ENCODE results near the gene GMNC. TPM values are rescaled to one million over a fixed set of nuclear protein-coding genes. Genes with fewer than 3 reads are reported as not detected.

GMNC gene
- total RNA-seq, 1 experiment from 2014 or later: 0.27 TPM

- no peaks in the 10 kb centered on the region for H3K9me2 ChIP-seq (ENCODE audit: insufficient read depth)
- no peaks in the 10 kb centered on the region for H4K20me1 ChIP-seq (ENCODE audit: insufficient read depth)
- no TSS peak for BruUV-seq (replicated peaks)
- peak; percentile 67 for DNase-seq (ENCODE audit: low read depth, low spot score)
- no peak for TF ChIP-seq SRF (IDR thresholded peaks at IDR 0.05; ENCODE audit: low read depth)
- no peak for TF ChIP-seq CEBPB (IDR thresholded peaks at IDR 0.05; ENCODE audit: low read depth)
- no peak for TF ChIP-seq POLR2AphosphoS5 (IDR thresholded peaks at IDR 0.05; ENCODE audit: low read depth, low read length)
- no peak for TF ChIP-seq REST (IDR thresholded peaks at IDR 0.05; ENCODE audit: low read depth)
- TF ChIP-seq JUND (IDR thresholded peaks at IDR 0.05): no peak
- no peak for TF ChIP-seq EZH2 (IDR thresholded peaks at IDR 0.05)
- TF ChIP-seq FOSL1 (IDR thresholded peaks at IDR 0.05; ENCODE audit: low read depth): no peak
- no peak for TF ChIP-seq EGR1 (IDR thresholded peaks at IDR 0.05; ENCODE audit: low read depth)
- TF ChIP-seq EZH2phosphoT487 (IDR thresholded peaks at IDR 0.05; ENCODE audit: borderline replicate concordance): no peak
- peak; percentile 79 for TF ChIP-seq RAD21 (IDR thresholded peaks at IDR 0.05; ENCODE audit: low read depth)
- TF ChIP-seq ZFX (IDR thresholded peaks at IDR 0.05): no peak
- no peak for TF ChIP-seq ZNF274 (IDR thresholded peaks at IDR 0.05; ENCODE audit: low read depth, low read length)
- TF ChIP-seq ELF1 (IDR thresholded peaks at IDR 0.05; ENCODE audit: borderline replicate concordance, low read depth): no peak
- no peak for TF ChIP-seq ZBTB33 (IDR thresholded peaks at IDR 0.05; ENCODE audit: extremely low read depth, insufficient replicate concordance, low read length)
- TF ChIP-seq SP1 (IDR thresholded peaks at IDR 0.05; ENCODE audit: low read depth): no peak
- TF ChIP-seq CTCF (IDR thresholded peaks at IDR 0.05 in 2 of 3, conservative IDR thresholded peaks at IDR 0.05 in 1 of 3; ENCODE audit: borderline replicate concordance in 1 of 3, insufficient read depth in 1 of 3, low read depth in 2 of 3, low read length in 2 of 3): peak; percentile 64 to 84 (median 74)
- peak overlapping the region; percentile 24 for H2AFZ ChIP-seq (ENCODE audit: low read depth, low read length, poor library complexity, severe bottlenecking)
- no peak overlapping the region for H3K9ac ChIP-seq (ENCODE audit: low read length)
- no peak overlapping the region for H3K27ac ChIP-seq (ENCODE audit: low read depth, low read length)
- no peaks in the 10 kb centered on the region for H3K9me3 ChIP-seq (ENCODE audit: control insufficient read depth in 1 of 2, insufficient read depth in 1 of 2, low read depth in 1 of 2, low read length in 2 of 2)
- H3K4me1 ChIP-seq (ENCODE audit: control insufficient read depth in 1 of 2, insufficient read depth in 2 of 2, low read length in 2 of 2): no peaks in the 10 kb centered on the region
- H3K79me2 ChIP-seq (ENCODE audit: insufficient read depth, low read length): no peaks in the 10 kb centered on the region
- no peak overlapping the region for H3K4me2 ChIP-seq (ENCODE audit: low read length)
- H3K27me3 ChIP-seq (ENCODE audit: insufficient read depth, low read length): no peaks in the 10 kb centered on the region
- peak; percentile 95 for ATAC-seq
- no peaks in the 10 kb centered on the region for H3K36me3 ChIP-seq (ENCODE audit: control insufficient read depth in 1 of 2, insufficient read depth in 2 of 2, low read length in 2 of 2)
- intact Hi-C loops (cut with micrococcal nuclease): loop anchor here (1.0 to 2.0 kb wide), 2 partner anchors 73 to 239 kb away; no protein-coding TSS in a partner anchor
- CTCF ChIA-PET: interaction anchor here (2.4 kb wide), 1 partner anchor 239 kb away, joined by 18 read pairs; no protein-coding TSS in a partner anchor
- no peak overlapping the region for H3K4me3 ChIP-seq (replicated peaks in 1 of 2; ENCODE audit: low read depth in 1 of 2, low read length in 2 of 2)
- RAD21 ChIA-PET (ENCODE audit: low non-redundant PET in 1 of 2, low total read pairs in 2 of 2, uncharacterized antibody in 2 of 2, unreplicated experiment in 2 of 2): interaction anchor here in 1 of 2 experiments (1.1 kb wide), 1 partner anchor 239 kb away, joined by 3 read pairs; no protein-coding TSS in a partner anchor
- POLR2A ChIA-PET: no interaction called here
Observed at GRCh38 chr3:190811775-190812480, 50.6 kb downstream of the GMNC start.

All from HCT116 (cell line).